ENCODE measurements around the gene ATPAF1.
A peak's percentile ranks its signal among the peaks of the same experiment; 100 is the strongest.

ATPAF1 gene

DNA sequence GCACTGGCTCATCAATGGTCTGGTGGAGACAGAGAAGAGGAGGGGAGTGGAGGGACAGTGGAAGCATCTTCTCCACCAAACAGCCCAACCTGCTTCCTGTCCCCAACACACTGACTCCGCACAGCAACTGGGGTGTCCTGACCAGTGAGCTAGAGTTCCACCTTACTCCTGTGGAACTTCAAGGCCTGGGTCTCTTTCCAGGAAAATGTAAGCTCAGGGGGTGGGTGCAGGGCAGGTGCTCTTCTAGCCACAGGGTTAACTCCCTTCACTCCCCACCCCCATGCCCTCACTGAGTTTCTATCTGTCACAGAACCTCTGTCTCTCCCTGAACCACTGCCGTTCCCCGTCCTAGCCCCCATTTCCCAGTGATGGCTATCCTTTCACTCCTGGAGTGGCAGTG, 52.4 kb downstream of the ATPAF1 start:
- DNase-seq (ENCODE audit: low read depth), result no peak

GRCh38 chr1:46615088-46615487, 53.1 kb downstream of the ATPAF1 start:
- DNase-seq (ENCODE audit: low read depth), result no peak

- DNase-seq (ENCODE audit: low read depth), result no peak
Measured at GRCh38 chr1:46614604-46614984, 53.6 kb downstream of the ATPAF1 start.

GRCh38 chr1:46613661-46614603, 54.2 kb downstream of the ATPAF1 start:
- DNase-seq (ENCODE audit: low read depth), result peak; percentile 46

GRCh38 chr1:46612937-46613660, 55.1 kb downstream of the ATPAF1 start:
- no peak for DNase-seq (ENCODE audit: low read depth)

DNA sequence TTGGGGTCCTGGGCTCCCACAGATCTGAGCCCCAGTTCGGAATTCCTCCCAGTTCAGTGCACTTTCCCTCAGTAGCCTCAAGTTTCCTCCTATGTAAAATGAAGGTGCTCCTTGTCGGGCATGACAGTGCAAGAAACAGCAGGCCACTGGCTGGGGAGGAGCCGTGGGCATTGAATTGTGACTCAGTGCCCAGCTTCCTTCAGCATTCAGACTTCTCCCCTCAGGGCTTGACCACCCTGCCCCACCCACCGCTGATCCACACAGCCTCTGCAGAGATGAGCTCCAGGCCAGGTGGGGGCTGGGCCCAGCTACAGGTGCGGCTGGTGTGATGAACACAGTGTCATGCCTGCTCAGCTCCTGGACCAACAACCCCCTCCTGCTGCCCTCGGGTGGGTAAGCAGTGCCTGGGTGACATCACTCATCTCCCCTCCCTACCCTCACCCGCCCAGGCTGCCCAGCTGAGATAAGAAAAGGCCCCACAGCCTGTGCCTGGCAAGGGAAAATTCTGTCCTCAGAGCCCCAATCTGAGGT, 56.4 kb downstream of the ATPAF1 start:
- DNase-seq (ENCODE audit: low read depth), result no peak

GRCh38 chr1:46607345-46608130, 60.6 kb downstream of the ATPAF1 start:
- DNase-seq (ENCODE audit: low read depth), result no peak

GRCh38 chr1:46606255-46606965, 61.8 kb downstream of the ATPAF1 start:
- DNase-seq (ENCODE audit: low read depth), result no peak

DNA sequence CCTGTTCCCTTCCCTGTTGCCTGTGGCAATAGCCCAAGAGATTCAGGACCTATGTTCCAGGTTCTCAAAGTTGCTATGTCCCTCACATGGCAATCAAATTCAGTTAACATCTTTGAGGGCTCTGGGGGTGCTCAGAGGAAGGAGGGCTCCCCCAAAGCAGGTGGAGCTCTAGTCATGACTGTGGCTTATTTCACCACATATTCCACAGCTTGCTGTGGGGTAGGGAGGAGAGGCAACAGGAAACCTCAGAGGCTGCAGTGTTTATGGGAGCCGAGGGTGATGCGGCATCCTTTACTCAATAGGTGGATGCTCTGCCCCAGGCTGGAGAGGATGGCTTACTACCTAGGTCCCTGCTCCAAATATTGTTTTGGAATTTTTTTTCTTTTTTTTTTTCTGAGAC, 62.9 kb downstream of the ATPAF1 start:
- no peak for DNase-seq (ENCODE audit: low read depth)

DNA sequence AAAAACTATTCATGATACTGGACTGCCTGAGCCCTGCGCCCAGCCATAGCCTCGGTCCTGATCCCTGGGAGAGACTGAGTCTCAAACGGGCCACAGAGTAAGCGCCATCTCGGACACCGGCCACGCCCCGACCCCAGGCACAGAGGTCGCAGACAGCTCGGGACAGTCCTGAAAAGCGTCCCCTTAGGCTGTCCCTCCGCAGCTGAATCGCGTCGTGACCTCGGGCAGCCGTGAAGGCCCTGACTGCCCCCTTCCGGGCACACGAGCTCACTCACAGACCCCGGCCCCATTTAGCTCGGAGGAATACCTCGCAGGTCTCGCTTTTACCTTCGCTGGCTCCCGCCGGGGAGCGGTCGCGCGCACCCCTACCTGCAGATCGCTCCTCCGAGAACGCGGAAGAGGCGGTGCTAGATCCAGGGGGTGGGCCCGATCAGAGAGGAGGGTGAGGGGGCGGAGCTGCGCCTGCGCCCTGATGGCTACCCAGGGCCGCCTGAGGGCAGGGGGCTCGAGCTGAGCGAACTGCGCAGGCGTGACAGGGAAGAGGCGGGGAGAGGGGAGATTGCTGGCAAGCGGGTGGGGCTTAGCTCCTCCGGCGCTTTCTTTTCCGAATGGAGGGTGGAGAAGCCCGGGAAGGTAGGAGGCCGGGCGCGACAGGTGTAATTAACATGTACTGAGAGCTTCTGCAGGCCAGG, 64.2 kb downstream of the ATPAF1 start, which contains the start of gene MKNK1:
MKNK1 (minus strand) TSS at position 411 of the 692 bp plus-strand sequence. CDS start 20,941 bp downstream, outside the sequence.
- DNase-seq (ENCODE audit: low read depth), result peak; percentile 85

DNA sequence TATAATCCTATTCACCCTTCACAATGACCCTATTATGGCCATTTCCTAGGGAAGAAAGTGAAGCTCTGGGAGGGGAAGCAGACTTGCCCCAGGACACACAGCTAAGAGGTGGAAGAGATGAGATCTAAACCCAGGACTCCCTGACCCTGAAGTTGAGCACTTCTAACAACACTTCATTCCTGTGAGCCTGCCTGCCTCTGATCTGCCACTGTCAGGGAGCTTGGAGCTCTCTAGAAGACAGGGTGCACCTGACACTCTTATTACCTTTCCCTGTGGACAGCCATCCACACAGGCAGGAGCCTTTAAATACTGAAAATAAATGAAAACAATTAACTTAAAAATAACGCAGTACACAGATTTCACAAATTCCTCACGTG, 64.7 kb downstream of the ATPAF1 start:
- DNase-seq (ENCODE audit: low read depth), result no peak

- no peak for DNase-seq (ENCODE audit: low read depth)
Measured at GRCh38 chr1:46601257-46602007, 66.7 kb downstream of the ATPAF1 start.

DNA sequence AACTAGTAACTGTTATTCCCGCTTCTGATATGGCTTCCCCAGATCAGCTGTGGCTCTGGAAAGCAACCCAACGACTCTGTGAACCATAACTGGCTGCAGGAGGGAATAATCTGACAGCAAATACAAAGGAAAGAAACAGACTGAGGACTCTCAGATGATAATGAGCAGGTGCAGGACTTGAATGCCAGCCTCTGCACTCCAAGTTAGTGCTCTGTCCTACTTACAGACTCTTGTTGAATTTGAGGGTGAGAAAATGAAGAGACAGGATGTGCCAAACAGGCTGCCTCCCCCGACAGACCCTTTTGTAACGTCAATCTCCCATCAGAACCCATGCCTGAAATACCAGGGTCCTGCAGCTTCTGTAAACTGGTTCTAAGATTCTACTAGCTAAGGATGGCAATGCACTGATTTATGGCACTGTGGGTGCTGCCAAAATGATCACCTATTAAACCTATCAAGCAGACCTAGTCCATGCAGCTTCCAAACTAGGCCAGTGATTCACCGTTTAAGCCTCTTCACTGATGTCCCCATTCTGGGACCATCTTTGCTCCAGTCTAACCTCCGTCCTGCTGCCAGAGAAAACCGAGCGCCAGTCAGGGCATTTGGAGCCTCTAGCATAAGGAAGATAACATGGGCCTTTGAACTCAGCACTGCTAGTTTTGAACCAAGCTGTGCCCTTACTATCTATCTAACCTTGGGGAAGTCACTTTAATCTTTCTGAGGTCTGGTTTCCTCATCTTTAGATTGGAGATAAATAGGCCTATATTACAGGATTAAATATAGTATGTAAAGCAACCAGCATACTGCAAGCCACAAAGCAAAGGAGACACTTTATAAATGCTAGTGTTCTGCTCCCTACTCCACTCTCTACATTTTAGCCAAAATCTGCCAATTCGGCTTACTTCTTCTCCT, 68.8 kb downstream of the ATPAF1 start:
- DNase-seq (ENCODE audit: low read depth), result no peak

- DNase-seq (ENCODE audit: low read depth), result no peak
Measured at GRCh38 chr1:46596846-46597245, 71.3 kb downstream of the ATPAF1 start.

DNA sequence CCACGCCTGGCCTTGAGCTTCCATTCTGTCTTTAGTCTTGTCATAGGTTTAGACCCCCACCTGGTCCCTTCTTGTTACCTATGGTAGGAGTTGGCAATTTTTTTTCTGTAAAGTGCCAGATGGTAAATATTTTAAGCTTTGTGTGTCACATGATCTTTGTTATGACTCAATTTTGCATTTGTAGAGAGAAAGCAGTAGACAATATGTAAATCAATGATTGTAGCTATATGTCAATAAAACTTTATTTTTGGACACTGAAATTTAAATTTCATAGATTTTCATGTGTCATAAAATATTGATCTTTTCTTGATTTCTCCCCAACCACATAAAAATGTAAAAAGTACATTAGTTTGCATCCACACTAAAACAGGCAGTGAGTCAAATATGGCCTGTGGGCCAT, 72.1 kb downstream of the ATPAF1 start:
- DNase-seq (ENCODE audit: low read depth), result no peak

GRCh38 chr1:46595127-46595526, 73.0 kb downstream of the ATPAF1 start:
- DNase-seq (ENCODE audit: low read depth), result no peak

GRCh38 chr1:46594063-46594462, 74.1 kb downstream of the ATPAF1 start:
- no peak for DNase-seq (ENCODE audit: low read depth)

DNA sequence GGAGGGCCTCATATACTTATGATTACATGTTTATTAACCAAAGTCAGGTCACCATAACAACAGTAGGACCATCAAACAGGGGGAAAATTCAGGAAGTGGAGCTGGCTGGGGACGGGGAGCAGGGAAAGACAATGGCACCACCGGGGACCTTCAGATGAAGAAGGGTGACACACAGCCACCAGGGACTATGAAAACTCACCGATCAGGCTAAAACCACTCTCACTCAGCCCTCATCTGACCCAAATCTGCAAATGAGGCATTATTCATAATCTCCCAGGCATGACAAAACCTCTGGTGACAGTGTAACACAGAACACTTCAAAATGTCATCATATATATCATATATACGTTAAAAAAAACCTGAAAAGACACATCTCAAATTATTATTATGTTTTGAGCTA, 75.3 kb downstream of the ATPAF1 start:
- no peak for DNase-seq (ENCODE audit: low read depth)

DNA sequence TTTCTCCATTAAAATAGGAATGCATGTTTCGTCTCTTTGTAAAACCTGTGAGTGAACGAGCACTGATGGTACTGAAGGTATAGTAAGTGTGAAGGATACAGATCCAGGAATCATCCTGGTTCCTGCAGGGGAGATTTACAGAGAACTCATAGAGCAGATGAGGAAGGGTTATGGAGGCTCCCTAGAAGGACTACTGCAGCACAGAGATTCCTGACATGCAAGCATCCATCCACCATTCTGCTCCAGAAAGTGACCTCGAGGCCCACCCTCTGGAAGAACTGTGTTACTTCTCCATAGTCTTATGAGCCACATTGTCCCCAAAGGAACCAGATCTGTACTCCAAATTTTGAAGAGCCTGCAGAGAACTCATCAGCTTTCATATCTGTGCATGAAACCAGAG, 78.6 kb downstream of the ATPAF1 start:
- DNase-seq (ENCODE audit: low read depth), result no peak
